ENCODE measurements around the gene IGSF8.

Gene IGSF8

DNA sequence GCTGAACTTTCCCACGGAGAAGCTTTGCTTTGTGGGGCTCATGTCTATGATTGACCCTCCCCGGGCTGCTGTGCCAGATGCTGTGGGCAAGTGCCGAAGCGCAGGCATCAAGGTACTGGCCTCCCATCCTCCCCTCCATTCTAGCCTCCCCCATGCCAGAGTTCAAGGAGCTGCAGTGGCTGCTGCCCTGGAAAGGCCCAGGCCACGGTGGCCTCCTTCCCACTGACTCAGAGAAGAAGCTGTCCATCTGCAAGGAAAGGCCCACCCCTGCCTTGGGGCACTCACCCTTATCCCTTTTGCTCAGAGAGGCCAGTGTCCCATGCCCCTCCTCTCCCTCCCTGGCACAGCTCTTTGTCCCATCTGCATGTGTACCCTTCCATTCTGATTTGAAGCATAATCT is 32.1 kb upstream of the IGSF8 start:
- Histone ChIP-seq H3K36me3 (ENCODE audit: low read depth) (no peaks in the 10 kb centered on the region), H3K9me3 (ENCODE audit: severe bottlenecking) (no peaks in the 10 kb centered on the region), H3K27ac (ENCODE audit: poor library complexity, severe bottlenecking) (no peak overlapping the region), H3K27me3 (ENCODE audit: insufficient read depth, poor library complexity, severe bottlenecking) (no peaks in the 10 kb centered on the region), H3K4me3 (ENCODE audit: severe bottlenecking) (no peak overlapping the region), H3K4me1 (ENCODE audit: insufficient read depth, poor library complexity, severe bottlenecking) (no peaks in the 10 kb centered on the region)
- TF ChIP-seq, protein P1, sequence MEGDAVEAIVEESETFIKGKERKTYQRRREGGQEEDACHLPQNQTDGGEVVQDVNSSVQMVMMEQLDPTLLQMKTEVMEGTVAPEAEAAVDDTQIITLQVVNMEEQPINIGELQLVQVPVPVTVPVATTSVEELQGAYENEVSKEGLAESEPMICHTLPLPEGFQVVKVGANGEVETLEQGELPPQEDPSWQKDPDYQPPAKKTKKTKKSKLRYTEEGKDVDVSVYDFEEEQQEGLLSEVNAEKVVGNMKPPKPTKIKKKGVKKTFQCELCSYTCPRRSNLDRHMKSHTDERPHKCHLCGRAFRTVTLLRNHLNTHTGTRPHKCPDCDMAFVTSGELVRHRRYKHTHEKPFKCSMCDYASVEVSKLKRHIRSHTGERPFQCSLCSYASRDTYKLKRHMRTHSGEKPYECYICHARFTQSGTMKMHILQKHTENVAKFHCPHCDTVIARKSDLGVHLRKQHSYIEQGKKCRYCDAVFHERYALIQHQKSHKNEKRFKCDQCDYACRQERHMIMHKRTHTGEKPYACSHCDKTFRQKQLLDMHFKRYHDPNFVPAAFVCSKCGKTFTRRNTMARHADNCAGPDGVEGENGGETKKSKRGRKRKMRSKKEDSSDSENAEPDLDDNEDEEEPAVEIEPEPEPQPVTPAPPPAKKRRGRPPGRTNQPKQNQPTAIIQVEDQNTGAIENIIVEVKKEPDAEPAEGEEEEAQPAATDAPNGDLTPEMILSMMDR (IDR thresholded peaks at IDR 0.05; ENCODE audit: poor library complexity, severe bottlenecking) = no peak
- DNase-seq (ENCODE audit: low spot score) = no peak
- ATAC-seq (ENCODE audit: low read depth) = no peak

DNA sequence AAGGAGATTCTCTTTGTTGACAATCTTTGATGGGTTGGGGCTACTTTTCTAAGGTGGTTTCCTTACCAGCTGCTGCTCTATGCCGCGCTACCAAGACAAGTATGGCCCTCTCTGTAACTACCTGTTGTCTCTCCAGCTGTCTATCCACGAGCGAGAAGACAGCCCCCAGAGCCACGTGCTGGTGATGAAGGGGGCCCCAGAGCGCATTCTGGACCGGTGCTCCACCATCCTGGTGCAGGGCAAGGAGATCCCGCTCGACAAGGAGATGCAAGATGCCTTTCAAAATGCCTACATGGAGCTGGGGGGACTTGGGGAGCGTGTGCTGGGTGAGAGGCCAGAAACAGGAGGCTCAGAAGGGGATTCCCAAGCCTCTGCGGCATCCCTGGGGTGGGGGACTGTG is 31.5 kb upstream of the IGSF8 start:
- TF ChIP-seq, protein P1 (IDR thresholded peaks at IDR 0.05; ENCODE audit: poor library complexity, severe bottlenecking) = no peak
- H3K4me3 ChIP-seq (ENCODE audit: severe bottlenecking) = no peak overlapping the region
- no peaks in the 10 kb centered on the region for H3K27me3 ChIP-seq (ENCODE audit: insufficient read depth, poor library complexity, severe bottlenecking)
- H3K4me1 ChIP-seq (ENCODE audit: insufficient read depth, poor library complexity, severe bottlenecking) = peaks cover 3% of the 10 kb centered on the region
- H3K36me3 ChIP-seq (ENCODE audit: low read depth) = no peaks in the 10 kb centered on the region
- H3K27ac ChIP-seq (ENCODE audit: poor library complexity, severe bottlenecking) = no peak overlapping the region
- H3K9me3 ChIP-seq (ENCODE audit: severe bottlenecking) = no peaks in the 10 kb centered on the region
- no peak for ATAC-seq (ENCODE audit: low read depth)
- no peak for DNase-seq (ENCODE audit: low spot score)

DNA sequence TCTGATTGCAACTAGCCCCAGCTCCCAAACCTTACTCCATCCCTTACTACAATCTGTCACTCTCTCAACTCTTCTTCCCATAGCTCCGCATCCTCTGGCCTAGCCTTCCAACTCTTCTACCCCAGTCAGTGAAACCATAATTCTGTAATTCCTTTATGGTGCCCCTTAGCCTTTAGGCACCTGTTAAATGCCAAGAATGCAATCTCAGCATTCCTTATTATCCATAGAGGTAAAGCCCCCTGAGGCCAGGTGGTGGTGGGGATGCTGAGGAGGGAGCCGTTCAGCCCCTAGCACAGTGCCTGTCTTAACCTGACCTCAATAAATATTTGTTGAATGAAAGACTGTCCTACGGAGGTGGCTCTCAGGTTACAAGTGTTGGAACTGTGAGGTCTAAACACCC is 31.1 kb upstream of the IGSF8 start:
- ATAC-seq (ENCODE audit: low read depth) = no peak
- Histone ChIP-seq H3K27me3 (ENCODE audit: insufficient read depth, poor library complexity, severe bottlenecking) (no peaks in the 10 kb centered on the region), H3K4me1 (ENCODE audit: insufficient read depth, poor library complexity, severe bottlenecking) (peaks cover 7% of the 10 kb centered on the region), H3K27ac (ENCODE audit: poor library complexity, severe bottlenecking) (no peak overlapping the region), H3K36me3 (ENCODE audit: low read depth) (no peaks in the 10 kb centered on the region), H3K9me3 (ENCODE audit: severe bottlenecking) (no peaks in the 10 kb centered on the region), H3K4me3 (ENCODE audit: severe bottlenecking) (no peak overlapping the region)
- TF ChIP-seq, protein P1 (IDR thresholded peaks at IDR 0.05; ENCODE audit: poor library complexity, severe bottlenecking) = no peak
- no peak for DNase-seq (ENCODE audit: low spot score)

DNA sequence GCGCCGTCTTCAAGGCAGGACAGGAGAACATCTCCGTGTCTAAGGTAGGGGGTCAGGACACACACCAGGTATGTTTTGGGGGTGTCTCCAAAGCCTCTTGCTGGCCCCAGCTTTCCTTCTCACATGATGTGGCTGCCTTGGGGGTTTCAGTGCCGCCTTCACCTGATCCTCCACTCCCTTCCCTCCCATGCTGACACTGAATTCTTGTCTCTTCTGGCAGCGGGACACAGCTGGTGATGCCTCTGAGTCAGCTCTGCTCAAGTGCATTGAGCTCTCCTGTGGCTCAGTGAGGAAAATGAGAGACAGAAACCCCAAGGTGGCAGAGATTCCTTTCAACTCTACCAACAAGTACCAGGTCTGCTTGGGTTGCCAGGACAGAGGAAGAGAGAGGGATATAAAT is 30.6 kb upstream of the IGSF8 start:
- Histone ChIP-seq H3K27ac (ENCODE audit: poor library complexity, severe bottlenecking) (no peak overlapping the region), H3K9me3 (ENCODE audit: severe bottlenecking) (no peaks in the 10 kb centered on the region), H3K36me3 (ENCODE audit: low read depth) (no peaks in the 10 kb centered on the region), H3K4me1 (ENCODE audit: insufficient read depth, poor library complexity, severe bottlenecking) (peaks cover 10% of the 10 kb centered on the region), H3K27me3 (ENCODE audit: insufficient read depth, poor library complexity, severe bottlenecking) (no peaks in the 10 kb centered on the region), H3K4me3 (ENCODE audit: severe bottlenecking) (no peak overlapping the region)
- ATAC-seq (ENCODE audit: low read depth) (no peak), DNase-seq (ENCODE audit: low spot score) (no peak)
- TF ChIP-seq, protein P1 (IDR thresholded peaks at IDR 0.05; ENCODE audit: poor library complexity, severe bottlenecking) = no peak

DNA sequence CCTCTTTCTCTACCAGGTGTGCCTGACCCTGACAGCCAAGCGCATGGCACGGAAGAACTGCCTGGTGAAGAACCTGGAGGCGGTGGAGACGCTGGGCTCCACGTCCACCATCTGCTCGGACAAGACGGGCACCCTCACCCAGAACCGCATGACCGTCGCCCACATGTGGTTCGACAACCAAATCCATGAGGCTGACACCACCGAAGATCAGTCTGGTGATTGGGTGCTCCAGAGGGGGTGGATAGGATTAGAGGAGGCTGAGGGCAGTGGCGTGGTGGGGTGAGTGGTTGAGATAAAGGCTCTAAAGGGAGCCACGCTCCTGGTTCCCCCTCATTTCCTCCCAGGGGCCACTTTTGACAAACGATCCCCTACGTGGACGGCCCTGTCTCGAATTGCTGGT is 30.2 kb upstream of the IGSF8 start:
- DNase-seq (ENCODE audit: low spot score) (no peak), ATAC-seq (ENCODE audit: low read depth) (no peak)
- Histone ChIP-seq H3K27me3 (ENCODE audit: insufficient read depth, poor library complexity, severe bottlenecking) (no peaks in the 10 kb centered on the region), H3K4me1 (ENCODE audit: insufficient read depth, poor library complexity, severe bottlenecking) (peaks cover 10% of the 10 kb centered on the region), H3K36me3 (ENCODE audit: low read depth) (no peaks in the 10 kb centered on the region), H3K27ac (ENCODE audit: poor library complexity, severe bottlenecking) (no peak overlapping the region), H3K9me3 (ENCODE audit: severe bottlenecking) (no peaks in the 10 kb centered on the region), H3K4me3 (ENCODE audit: severe bottlenecking) (no peak overlapping the region)
- TF ChIP-seq, protein P1 (IDR thresholded peaks at IDR 0.05; ENCODE audit: poor library complexity, severe bottlenecking) = no peak

Measured in RWPE2 (cell line).